Superior temporal gyrus (tissue), 1 donor: ENCODE data around the gene VEZF1.
A peak's percentile ranks its signal among the peaks of the same experiment; 100 is the strongest.

Source experiments
- DNase-seq: peaks from one replicate; pipeline ENCODE4 v3.0.0-alpha.2; 2016; ENCODE audit errors: extremely low spot score

VEZF1 gene

DNA sequence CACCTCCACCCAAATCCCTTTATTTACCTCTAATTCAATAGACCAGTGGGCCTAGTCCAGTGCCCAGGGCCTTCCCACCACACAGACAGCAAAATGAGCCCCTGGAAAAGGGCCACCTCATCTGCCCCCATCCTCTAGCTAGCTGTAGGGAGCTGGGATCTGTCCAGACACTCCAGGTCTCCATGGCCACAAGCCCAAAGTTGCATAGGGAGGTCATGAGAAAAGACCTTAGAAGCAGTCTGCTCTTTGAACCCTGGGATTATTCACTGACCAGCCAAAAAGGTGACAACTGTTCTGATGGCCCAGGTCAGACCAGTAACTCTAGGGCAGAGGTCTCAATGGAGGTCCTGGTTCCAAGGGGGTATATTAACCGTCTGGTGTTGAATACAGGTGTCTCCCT lies 34.8 kb downstream of the VEZF1 start:
- no peak for DNase-seq

DNA sequence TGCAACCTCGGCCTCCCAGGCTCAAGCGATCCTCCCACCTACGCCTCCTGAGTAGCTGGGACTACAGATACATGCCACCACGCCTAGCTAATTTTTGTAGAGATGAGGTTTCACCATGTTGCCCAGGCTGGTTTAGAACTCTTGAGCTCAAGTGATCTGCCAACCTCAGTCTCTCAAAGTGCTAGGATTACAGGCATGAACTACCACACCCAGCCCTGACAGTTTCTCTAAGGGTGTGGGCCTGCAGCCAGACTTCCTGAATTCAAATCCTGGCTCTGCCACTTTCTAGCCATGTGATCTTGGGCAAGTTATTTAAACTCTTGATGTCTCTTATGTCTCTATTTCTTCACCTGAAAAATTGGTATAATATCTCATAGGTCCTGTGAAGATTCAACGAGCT lies 38.4 kb downstream of the VEZF1 start:
- peak; percentile 28 for DNase-seq

DNA sequence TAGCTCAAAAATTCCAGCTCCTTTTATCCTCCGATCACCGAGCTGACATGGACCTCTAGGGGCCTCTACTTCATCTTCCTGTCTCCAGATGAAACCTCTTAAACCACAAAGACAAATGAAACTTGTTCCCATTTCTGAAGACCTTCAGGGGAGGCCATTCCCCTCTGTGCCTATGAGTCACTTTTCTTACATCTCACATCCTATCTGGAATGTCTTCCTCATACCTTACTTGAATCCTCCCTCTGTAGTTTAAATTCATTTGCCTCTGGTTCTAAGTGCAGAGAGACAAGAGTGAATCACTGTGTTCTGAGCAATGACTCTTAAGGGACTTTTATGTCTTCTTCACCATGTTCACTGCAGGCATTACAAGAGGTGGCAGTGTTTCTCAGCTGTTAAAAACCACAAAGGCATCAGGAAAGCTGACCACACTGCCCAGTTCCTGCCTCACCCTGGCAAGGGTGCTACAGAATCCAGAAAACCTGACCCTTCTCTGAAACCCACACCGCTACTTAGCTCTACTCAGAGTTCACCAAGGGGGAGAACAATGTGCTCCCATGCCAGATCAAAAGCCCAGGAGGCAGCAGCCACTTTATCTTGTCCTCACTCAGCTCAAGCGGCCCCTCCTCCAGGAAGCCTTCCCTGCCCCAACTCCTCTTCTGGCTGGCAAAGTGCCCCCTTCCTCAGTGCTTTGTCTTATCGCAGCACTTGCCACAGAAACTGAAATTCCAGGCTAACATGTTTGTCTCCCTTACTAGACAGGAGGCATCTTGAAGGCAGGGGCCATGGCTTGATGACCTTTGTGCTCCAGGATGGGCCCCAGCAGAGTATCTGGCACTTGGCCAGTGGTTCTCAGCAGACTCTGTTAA lies 39.3 kb downstream of the VEZF1 start:
- peak; percentile 73 for DNase-seq

DNA sequence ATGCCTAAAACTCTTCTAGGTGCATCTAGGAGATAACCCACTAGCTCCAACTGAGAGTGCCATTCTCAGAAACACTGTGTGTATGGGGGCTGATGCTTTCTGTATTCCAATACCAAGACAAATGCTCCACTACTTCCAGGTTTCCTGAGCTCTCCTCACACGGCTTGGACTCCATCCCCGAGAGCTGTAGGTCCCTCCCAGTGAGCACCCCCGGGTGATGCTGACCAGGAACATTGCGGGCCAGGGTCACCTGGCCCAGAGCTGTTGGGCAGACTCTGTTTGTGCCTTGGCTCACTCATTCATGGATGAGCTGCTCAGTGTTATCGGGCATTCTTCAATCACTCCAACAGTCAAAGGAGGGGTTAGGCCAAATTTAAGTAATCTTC lies 39.9 kb downstream of the VEZF1 start:
- no peak for DNase-seq

DNA sequence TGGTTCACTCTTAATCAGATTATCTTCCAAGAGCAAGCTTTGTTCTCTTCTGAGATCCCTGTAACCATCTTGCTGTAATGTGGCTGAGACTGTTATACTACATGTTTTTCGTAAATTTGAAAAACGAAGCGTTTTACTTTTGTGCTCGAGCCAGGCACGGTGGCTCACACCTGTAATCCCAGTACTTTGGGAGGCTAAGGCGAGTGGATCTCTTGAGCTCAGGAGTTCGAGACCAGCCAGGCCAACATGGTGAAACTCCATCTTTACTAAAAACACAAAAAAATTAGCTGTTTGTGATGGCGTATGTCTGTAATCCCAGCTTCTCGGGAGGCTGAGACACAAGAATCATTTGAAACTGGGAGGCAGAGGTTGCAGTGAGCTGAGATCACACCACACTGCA lies 40.7 kb downstream of the VEZF1 start:
- no peak for DNase-seq

DNA sequence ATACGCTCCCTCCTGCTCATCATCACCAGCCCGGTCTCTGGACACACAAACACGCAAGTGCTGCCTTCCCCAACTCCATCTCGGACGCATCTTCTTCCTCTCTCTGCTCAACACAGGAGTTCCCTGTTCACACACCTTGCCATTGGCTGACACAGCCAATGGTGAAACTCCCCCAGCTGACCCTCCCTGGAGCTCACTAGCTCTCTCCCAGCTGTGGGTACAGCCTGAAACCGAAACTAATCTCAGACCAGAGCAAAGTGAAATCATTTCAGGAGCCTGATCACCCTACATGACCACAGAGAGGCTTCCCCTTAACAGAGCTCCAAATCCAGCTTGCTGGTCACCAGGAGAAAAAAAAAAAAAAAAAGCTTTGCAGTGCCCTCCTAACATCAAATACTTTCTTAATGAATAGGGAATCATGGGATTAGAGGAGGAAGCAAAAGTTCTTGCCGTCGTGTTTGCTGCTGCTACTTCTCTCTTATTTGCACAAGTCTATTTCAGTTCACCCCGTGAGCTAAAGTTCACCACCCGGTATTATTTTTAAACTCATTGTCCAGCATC lies 41.2 kb downstream of the VEZF1 start:
- DNase-seq, result peak; percentile 79

DNA sequence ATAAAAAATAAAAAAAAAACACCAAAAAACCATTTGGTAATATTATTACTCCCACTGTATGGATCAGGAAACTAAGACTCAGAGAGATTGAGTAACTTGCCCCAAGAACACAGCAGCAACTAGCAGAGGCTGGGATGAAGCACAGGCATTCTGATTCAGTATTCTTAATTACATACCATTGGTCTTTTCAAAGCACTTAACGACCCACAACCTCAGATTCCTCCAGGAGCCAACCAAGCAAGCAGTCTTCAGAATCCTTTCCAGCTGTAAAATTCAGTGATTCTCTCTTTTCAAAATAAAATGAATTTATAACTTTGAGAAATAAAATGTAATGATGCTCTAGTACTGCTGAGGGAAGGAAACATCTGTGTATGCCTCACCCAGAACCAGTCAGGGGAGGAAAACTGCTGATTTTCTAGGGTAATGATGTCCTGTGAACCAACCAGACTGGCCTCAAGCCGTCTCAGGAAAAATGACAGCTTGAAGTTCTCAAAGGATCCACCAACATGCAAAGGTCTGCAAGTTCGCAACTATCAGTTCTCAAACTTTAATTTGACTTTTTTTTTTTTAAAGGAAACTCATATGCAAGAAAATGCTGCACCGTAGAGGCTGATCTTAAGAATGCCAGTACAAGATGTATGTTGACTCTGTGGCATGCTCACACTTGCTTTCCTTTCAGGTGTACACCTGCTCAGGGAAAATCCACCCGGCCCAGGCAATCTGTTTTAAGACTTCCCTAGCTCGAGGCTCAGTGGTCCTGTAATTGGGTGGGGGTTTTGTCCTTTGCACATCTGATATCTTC lies 41.9 kb downstream of the VEZF1 start:
- peak; percentile 64 for DNase-seq

DNA sequence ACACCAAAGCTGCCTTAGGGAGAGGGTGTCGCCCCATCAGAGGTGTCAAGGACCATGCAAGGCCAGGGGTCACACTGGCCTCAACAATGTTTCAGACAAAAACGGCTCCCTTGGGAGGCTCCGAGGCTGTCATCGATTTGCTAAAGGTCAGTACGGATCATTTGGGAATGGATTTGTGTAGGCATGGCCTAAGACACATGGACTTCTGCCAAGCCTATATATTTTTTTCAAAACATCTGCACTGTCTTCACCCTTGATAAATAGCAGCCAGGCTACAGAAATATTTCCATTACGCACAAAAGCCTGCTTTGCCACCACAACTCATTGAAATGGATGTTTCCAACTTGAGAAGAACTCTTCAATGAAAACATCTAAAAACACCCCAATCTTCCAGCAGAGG lies 43.1 kb downstream of the VEZF1 start:
- DNase-seq, result no peak

DNA sequence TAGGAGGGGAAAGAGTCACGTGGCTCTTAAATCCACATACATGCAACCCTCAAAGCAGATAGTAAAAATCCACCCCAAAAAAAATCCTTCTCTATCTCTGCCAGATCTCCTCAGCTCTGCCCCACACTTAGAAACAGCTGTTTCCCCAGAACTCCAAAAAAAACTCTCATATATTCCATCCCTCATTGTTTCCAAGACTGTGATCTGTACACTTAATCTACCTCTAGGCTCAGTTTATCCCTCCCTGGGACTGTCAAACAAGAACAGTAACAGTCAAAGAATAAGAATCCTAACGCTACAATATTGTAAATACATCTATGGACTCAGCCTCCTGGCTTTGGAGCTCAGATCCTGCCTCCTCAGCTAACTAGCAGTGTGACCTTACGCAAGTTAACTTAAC lies 44.4 kb downstream of the VEZF1 start:
- DNase-seq, result peak; percentile 33

DNA sequence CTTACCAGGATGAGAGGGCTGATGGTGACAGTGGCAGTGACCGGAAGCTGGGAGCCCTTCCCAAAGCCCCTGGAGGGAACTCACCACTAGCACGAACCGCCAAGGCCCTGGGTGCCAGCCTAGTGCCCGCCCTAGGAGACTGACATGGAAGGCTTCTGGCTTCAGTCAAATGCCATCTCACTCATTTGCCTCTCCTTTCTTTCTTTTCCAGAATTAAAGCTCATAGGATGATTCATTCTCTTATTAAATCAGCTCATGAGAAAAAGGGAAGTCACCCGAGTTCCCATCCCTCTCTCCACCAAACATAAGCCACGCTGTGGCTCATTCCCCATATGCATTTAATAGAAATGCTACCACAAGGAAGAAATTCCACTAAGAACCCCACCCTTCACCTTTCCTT lies 44.9 kb downstream of the VEZF1 start:
- DNase-seq, result peak; percentile 22

DNA sequence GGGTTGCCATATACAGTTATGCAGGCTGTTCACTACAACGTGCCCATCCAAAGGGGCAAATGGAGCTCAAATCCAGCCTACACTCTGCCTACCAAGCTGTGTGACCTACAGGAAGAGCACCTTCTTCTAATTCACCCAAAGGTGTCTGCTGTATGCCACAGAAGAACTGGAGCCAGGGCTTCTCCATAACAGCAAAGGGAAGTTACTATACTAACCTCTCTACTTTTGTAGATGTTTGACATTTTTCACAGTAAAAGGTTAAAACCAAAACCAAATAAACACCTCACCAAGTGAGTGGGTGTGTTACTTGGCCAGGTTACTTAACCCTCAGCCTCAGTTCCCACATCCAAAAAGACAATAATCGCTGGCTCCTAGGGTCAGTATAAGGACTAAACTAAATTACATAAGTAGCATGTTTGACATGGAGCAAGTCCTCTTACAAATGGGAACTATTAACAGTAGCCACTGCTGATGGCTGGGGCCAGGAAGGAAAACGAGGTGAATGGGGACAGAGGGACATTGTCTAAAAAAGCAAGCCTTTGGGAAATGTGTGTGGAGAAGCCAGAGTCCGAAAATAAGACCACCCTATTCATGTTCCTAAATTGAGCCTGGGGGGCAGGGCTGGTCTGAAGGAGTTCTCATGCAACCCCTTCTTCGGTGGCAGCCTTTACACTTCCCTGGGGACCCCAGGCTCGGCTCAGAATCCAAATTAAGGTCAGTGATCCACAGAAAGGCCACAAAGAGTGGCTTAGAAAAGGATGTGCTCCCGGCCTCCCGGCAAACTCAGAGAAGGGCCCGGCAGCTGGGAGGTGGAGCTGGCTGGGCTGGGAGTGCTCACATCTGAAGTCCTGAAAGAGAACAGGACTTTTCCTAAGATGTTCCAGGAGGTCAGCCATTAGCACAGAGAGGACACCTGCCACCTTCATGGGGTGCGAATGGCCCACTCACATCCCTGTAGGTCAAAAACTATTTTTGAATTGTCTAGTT lies 46.4 kb downstream of the VEZF1 start:
- DNase-seq, result peak; percentile 53

DNA sequence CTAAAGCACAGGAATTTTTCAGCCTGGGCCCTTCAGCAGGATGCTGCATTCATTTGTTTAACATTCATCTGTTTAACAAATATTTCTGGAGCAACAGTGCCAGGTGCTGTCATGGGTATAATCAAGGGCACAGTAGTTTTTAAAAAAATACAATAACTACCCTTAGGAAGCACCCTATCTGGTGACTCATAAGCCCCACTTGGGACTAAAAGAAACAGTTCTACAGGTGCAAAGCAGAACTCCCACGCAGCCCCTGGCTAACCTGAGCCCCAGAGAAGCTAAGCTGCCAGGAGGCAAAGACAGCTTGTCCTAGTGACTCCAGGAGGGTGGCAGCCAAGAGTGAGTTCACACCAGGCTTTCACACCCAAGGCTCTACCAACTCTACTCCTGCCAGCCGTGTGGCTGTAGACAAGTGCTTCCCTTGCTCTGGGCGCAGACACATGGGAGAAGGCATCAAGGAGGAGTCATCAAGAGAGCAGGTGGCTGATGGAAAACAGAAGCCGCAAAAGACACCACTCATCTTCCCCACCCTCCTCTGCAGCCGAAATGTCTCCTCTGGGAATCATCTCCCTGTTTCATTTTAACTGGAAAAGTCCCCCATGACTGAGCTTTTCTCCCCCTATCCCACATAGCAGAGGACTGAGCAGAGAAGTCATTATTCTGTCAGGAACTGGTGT lies 47.3 kb downstream of the VEZF1 start:
- DNase-seq, result peak; percentile 60

DNA sequence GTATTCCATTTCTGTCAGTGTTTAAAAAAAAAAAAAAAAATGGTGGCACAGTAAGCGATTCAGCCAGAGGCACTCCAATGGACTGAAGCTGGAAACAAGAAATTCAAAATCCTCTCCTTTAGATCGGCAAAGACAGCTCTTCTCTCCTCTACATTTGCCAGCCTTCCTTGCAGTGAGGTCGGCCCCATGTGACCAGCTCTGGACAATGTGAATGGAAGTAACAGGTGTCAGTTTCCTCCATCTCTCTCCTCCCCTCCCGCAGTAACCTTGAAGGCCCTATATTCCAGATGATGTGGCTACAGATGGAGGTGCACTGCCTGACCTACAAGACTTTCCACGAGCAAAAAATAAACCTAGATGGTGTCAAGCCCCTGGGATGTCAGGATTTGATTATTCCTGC lies 47.8 kb downstream of the VEZF1 start:
- DNase-seq, result peak; percentile 57

DNA sequence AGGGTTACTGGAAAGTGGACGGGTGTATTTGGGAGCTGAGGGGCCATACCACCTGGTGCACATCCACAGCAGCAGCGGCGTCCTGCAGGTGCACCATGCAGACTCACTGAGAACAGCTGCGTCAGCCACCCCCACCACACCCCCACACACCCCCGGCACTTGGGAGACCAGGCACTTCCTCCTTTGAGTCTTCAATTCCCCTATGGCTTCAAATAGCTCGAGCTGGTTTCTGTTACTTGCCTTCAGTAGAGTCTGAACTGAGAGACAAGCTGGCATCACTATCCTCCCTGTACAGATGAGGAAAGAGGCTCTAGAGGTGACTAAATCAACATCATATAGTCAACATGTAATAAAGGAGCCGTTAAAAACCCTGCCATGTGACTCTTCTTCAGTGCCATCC lies 48.3 kb downstream of the VEZF1 start:
- peak; percentile 44 for DNase-seq

DNA sequence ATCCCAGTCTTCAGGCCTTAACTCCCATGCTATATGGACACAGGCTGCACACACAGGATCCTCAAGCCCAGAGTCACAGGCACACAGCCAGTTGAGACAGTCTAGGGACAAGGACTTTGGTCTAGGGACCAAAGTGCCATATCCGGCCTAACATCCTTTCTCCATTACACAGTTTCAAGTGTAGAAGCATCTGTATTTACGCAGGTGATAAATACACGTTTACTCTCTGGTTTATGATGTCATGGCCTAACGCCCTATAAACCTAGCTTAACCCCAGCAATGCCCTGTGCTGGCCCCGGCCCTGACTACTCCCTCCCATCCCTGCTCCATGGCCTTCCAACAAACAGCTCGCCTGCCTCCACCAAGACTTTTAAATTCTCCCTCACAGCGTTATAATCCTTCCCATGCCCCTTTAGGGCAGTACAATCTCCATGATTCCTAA lies 50.0 kb downstream of the VEZF1 start:
- DNase-seq, result no peak

DNA sequence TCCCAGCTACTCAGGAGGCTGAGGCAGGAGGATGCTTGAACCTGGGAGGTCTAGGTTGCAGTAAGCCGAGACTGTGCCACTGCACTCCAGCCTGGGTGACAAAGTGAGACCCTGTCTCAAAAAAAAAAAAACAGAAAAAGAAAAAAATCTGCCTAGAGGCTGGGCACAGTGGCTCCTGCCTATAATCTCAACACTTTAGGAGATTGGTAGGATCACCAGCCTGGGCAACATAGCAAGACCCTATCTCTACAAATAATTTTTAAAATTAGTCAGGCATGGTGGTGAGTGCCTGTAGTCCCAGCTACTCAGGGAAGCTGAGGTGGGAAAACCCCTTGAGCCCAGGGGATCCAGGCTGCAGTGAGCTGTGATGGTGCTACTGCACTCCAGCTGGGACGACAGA lies 50.6 kb downstream of the VEZF1 start:
- no peak for DNase-seq

DNA sequence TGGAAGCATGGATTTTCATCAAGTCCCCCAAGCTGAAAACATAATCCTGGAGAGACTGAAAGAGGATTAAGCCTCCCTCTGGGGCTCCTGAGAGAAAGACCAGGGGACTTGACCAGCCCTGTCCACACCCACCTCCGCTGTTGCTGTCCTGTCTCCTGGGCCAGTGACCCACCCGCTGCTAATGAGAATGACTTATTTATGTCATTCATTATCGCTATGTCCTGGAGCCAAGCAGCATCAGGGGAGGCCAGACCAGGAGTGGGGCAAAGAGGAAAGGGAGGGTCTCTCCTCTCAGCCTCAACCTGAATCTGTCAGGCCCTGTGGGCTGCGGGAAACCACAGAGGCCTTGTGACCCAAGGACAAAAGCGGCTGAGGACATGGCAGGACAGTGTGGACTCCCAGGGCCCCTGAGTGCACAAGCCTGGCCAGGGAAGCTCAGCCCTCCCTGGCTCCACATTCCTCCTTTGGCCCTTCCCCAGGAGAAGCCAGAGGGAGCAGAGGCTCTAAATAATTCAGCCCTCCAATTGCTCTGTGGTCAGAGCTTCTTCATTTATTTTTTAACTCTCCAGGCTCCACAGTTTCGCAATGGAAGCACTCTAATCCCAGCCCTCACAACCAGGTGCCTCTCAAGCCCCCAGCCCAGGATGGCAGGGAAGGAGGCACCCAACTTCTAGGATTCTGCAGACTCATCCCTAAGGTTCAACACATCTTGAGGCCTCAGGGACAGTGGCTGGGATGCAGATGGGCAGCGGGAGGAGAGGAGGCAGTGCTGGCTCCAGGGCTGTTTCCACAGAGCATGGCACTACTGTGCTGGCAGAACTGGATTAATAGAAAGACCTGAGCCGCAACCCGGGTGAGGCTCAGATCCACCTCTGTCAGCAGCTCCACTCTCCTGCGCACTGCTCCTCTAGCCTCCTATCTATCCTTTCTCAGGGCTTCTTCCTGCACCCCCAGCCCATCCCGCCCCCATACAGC lies 51.9 kb downstream of the VEZF1 start:
- no peak for DNase-seq

DNA sequence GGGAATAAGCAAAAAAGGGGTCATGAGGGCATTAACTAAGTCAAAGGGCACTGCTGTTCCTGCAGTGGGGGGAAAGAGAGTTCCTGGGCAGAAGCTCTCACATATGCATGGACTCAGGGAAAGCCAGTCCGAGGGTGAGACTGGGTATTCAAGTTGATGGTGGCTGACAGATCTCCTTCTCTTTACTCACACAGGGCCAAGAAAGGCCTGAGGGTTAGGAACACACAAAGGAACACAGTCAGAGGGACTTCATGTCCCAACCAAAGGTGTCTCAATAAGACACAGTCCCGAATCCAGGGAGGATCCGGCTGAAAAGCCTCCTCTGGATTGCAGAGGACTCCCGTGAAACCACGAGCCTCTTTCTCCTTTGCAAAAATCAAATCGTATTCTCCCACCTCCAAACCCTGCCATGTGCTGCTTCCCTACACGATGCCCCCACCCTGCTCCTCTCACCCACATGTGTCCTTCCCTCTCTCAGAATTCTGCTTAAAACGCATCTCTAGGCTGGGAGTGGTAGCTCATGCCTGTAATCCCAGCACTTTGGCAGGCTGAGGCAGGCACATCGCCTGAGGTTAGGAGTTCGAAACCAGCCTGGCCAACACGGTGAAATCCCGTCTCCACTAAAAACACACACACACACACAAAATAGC lies 56.4 kb downstream of the VEZF1 start:
- DNase-seq, result no peak

DNA sequence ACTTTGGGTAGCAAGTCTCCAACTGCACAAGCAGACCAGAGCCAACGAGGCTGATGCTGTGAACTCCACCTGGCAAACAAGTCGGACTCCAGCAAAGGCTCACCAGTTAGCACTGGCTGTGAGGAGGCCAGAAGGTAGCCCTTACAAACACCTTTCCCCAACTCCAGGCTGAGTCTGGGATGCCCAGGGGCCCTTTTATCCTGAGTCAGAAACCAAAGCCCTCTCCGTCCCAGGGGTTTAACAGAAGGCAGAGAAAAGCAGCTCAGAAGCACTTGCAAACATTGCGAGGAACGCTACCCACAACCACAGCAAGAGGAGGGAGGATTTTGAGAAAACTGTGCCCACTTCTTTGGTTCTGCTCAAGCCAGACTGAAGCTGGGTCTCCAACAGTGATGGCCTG lies 57.8 kb downstream of the VEZF1 start:
- DNase-seq, result no peak
